ENCODE data around the gene LSMEM2. TPM values are rescaled to one million over a fixed set of nuclear protein-coding genes. Genes with fewer than 3 reads are reported as not detected.

The LSMEM2 gene
- total and polyA plus RNA-seq, 9 of the 15 experiments (the other 6 are each of a cell fraction or from before 2014, with no cell fraction given): not detected

DNA sequence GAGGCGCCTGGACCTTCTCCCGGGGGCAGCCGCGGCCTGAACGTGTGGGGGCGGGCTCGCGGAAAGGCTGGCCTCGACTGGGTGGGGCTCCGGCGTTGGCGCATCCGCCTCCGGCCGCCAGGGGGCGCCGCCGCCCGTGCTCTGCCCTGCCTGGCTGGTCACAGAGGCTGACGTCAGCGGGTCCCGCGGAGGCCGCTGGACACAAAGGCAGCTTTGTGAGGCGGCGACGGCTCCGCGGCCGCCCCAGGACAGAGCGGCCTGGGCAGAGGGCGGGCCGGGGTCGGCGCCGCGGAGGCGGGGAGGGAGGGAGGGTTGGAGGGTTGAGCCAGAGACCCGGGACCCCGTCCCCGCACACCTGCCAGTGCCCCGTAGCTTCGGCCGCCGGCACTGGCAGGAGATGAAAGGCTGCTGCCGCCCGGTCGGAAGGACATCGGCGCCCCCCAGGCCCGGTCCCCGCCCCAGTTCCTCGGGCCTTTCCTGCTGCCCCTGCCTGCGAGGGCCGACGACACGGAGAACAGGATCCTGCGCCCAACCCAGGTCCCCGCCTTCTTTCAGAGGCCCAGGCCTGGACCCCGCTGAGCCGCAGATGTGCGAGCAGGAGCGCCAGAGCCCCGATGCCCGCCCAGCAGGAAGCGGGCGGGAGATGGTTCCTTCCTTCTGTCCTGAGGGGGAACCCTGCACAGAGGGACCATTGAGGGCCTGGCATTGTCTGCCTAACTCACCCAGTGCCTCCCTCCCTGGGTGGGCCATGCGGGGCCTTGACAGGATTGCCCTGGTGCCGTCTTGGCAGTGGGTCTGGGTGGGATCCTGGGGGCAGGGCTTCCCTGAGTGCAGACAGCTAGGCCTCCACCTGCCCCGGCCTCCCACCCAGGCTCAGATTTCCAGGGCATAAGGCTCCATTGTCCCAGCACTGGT lies 18.6 kb upstream of the LSMEM2 start (continued):
- TF ChIP-seq, protein P1, sequence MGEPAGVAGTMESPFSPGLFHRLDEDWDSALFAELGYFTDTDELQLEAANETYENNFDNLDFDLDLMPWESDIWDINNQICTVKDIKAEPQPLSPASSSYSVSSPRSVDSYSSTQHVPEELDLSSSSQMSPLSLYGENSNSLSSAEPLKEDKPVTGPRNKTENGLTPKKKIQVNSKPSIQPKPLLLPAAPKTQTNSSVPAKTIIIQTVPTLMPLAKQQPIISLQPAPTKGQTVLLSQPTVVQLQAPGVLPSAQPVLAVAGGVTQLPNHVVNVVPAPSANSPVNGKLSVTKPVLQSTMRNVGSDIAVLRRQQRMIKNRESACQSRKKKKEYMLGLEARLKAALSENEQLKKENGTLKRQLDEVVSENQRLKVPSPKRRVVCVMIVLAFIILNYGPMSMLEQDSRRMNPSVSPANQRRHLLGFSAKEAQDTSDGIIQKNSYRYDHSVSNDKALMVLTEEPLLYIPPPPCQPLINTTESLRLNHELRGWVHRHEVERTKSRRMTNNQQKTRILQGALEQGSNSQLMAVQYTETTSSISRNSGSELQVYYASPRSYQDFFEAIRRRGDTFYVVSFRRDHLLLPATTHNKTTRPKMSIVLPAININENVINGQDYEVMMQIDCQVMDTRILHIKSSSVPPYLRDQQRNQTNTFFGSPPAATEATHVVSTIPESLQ (CRISPR knock-in tag; IDR thresholded peaks at IDR 0.05): 0 out of 2 replicates have a peak, but pooled peaks have one; percentile 52
- TF ChIP-seq CC2D1A (IDR thresholded peaks at IDR 0.05): no peak
- peak; percentile 46 for TF ChIP-seq GABPB1 (CRISPR knock-in tag; IDR thresholded peaks at IDR 0.05)
- no peak for TF ChIP-seq ELF4 (CRISPR knock-in tag; IDR thresholded peaks at IDR 0.05)
- TF ChIP-seq CREB1 (IDR thresholded peaks at IDR 0.05): peak; percentile 79
- peak; percentile 88 for TF ChIP-seq CREB1 (CRISPR knock-in tag; IDR thresholded peaks at IDR 0.05)
- peak; percentile 69; the same call in 1 of the 2 replicates for TF ChIP-seq TCF7 (IDR thresholded peaks at IDR 0.05; ENCODE audit: borderline replicate concordance)
- no peak for TF ChIP-seq ZNF785 (CRISPR knock-in tag; IDR thresholded peaks at IDR 0.05)
- TF ChIP-seq DACH1 (IDR thresholded peaks at IDR 0.05; ENCODE audit: partially characterized antibody): no peak
- no peak for TF ChIP-seq ARID1B (IDR thresholded peaks at IDR 0.05)
- no peak for TF ChIP-seq ZFPM2 (CRISPR knock-in tag; IDR thresholded peaks at IDR 0.05)
- no peak for TF ChIP-seq CCAR2 (IDR thresholded peaks at IDR 0.05; ENCODE audit: low read depth, low read length)
- TF ChIP-seq, protein P2, sequence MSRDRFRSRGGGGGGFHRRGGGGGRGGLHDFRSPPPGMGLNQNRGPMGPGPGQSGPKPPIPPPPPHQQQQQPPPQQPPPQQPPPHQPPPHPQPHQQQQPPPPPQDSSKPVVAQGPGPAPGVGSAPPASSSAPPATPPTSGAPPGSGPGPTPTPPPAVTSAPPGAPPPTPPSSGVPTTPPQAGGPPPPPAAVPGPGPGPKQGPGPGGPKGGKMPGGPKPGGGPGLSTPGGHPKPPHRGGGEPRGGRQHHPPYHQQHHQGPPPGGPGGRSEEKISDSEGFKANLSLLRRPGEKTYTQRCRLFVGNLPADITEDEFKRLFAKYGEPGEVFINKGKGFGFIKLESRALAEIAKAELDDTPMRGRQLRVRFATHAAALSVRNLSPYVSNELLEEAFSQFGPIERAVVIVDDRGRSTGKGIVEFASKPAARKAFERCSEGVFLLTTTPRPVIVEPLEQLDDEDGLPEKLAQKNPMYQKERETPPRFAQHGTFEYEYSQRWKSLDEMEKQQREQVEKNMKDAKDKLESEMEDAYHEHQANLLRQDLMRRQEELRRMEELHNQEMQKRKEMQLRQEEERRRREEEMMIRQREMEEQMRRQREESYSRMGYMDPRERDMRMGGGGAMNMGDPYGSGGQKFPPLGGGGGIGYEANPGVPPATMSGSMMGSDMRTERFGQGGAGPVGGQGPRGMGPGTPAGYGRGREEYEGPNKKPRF (IDR thresholded peaks at IDR 0.05; ENCODE audit: low read depth, low read length): no peak
- no peak for TF ChIP-seq MCM5 (IDR thresholded peaks at IDR 0.05; ENCODE audit: low read depth)
- no peak; the same call in 1 of the 2 replicates for TF ChIP-seq POLR2H (tag; IDR thresholded peaks at IDR 0.05; ENCODE audit: low read depth)
- TF ChIP-seq ZNF408 (CRISPR knock-in tag; IDR thresholded peaks at IDR 0.05; ENCODE audit: low read depth): no peak
- no peak for TF ChIP-seq SMAD2 (IDR thresholded peaks at IDR 0.05; ENCODE audit: low read depth, low read length)
- TF ChIP-seq FOXK1 (CRISPR knock-in tag; IDR thresholded peaks at IDR 0.05; ENCODE audit: borderline replicate concordance): no peak
- TF ChIP-seq, protein P3, sequence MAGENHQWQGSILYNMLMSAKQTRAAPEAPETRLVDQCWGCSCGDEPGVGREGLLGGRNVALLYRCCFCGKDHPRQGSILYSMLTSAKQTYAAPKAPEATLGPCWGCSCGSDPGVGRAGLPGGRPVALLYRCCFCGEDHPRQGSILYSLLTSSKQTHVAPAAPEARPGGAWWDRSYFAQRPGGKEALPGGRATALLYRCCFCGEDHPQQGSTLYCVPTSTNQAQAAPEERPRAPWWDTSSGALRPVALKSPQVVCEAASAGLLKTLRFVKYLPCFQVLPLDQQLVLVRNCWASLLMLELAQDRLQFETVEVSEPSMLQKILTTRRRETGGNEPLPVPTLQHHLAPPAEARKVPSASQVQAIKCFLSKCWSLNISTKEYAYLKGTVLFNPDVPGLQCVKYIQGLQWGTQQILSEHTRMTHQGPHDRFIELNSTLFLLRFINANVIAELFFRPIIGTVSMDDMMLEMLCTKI (IDR thresholded peaks at IDR 0.05; ENCODE audit: partially characterized antibody): no peak
- no peak for TF ChIP-seq ZKSCAN8 (CRISPR knock-in tag; IDR thresholded peaks at IDR 0.05)
- peak; percentile 79 for TF ChIP-seq CCNT2 (IDR thresholded peaks at IDR 0.05; ENCODE audit: borderline replicate concordance, extremely low read depth, insufficient read length, low read depth, low read length)
- TF ChIP-seq, protein P4, sequence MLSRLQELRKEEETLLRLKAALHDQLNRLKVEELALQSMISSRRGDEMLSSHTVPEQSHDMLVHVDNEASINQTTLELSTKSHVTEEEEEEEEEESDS (CRISPR knock-in tag; IDR thresholded peaks at IDR 0.05): no peak
